Effector CD8-positive, alpha-beta T cell (primary cell): Measurements from ENCODE around the gene ATP6V1B1.

Source experiments
- DNase-seq: peaks from one replicate; lab custom pipeline; 2025; lab: John Stamatoyannopoulos, UW

Gene ATP6V1B1

GRCh38 chr2:70926042-70926441, 9.7 kb upstream of the ATP6V1B1 start:
- DNase-seq, result no peak

GRCh38 chr2:70927138-70927537, 8.6 kb upstream of the ATP6V1B1 start:
- DNase-seq, result no peak

- DNase-seq, result no peak
These were observed 8.1 kb upstream of the ATP6V1B1 start for GRCh38 chr2:70927641-70928040.

GRCh38 chr2:70928366-70928765, 7.3 kb upstream of the ATP6V1B1 start:
- DNase-seq, result no peak

GRCh38 chr2:70930371-70931329, 5.0 kb upstream of the ATP6V1B1 start:
- DNase-seq, result no peak

GRCh38 chr2:70931376-70932000, 4.2 kb upstream of the ATP6V1B1 start:
- no peak for DNase-seq

- no peak for DNase-seq
These were observed 3.0 kb upstream of the ATP6V1B1 start for GRCh38 chr2:70932631-70933230.

- no peak for DNase-seq
These were observed 719 bp upstream of the ATP6V1B1 start for GRCh38 chr2:70934981-70935380.

GRCh38 chr2:70936165-70936978, 672 bp downstream of the ATP6V1B1 start:
- DNase-seq, result no peak

GRCh38 chr2:70936979-70937811, 1.5 kb downstream of the ATP6V1B1 start:
- no peak for DNase-seq

- no peak for DNase-seq
These were observed 2.3 kb downstream of the ATP6V1B1 start for GRCh38 chr2:70937866-70938585.

- DNase-seq, result no peak
These were observed 2.9 kb downstream of the ATP6V1B1 start for GRCh38 chr2:70938586-70938950.

GRCh38 chr2:70939001-70939838, 3.5 kb downstream of the ATP6V1B1 start:
- no peak for DNase-seq

GRCh38 chr2:70939839-70940580, 4.3 kb downstream of the ATP6V1B1 start:
- no peak for DNase-seq

- DNase-seq, result no peak
These were observed 5.5 kb downstream of the ATP6V1B1 start for GRCh38 chr2:70941186-70941585.

GRCh38 chr2:70941701-70942100, 6.0 kb downstream of the ATP6V1B1 start:
- no peak for DNase-seq

GRCh38 chr2:70942396-70943204, 6.9 kb downstream of the ATP6V1B1 start:
- no peak for DNase-seq
